Nephron (organoid): ENCODE measurements around the gene SCPEP1.

Experiments
- H3K27ac Mint-ChIP-seq, 3 experiments: 2 replicates each; pipeline ENCODE4 v1.8.0; 2020; ENCODE audit warnings: mixed read lengths in 3 of 3, mild to moderate bottlenecking in 2 of 3, moderate library complexity in 1 of 3
- H3K27me3 Mint-ChIP-seq: 2 replicates; pipeline ENCODE4 v1.8.0; 2021; ENCODE audit warnings: low read depth, mild to moderate bottlenecking, moderate library complexity, mixed read lengths
- H3K36me3 Mint-ChIP-seq: 2 replicates; pipeline ENCODE4 v1.8.0; 2020; ENCODE audit warnings: low read depth, mixed read lengths
- H3K4me1 Mint-ChIP-seq: 2 replicates; pipeline ENCODE4 v1.8.0; 2020; ENCODE audit warnings: mixed read lengths
- H3K4me3 Mint-ChIP-seq, 3 experiments: 2 replicates each; pipeline ENCODE4 v1.8.0; 2020; ENCODE audit warnings: mild to moderate bottlenecking in 3 of 3, mixed read lengths in 3 of 3, moderate library complexity in 2 of 3
- H3K9me3 Mint-ChIP-seq: 2 replicates; pipeline ENCODE4 v1.8.0; 2020; ENCODE audit warnings: mixed read lengths
- CTCF ChIP-seq, 3 experiments: fragments of 200-600 bp; sonication (generic); IDR thresholded peaks; one replicate each; pipeline ENCODE4 v1.5.0; 2021; ENCODE audit warnings: antibody characterized with exemption in 3 of 3; ENCODE audit not compliant: unreplicated experiment in 3 of 3

The SCPEP1 gene

GRCh38 chr17:56939869-56940484, 38.0 kb upstream of the SCPEP1 start:
- Mint-ChIP-seq H3K36me3 (peaks cover 72% of the 10 kb centered on the region), H3K9me3 (no peaks in the 10 kb centered on the region), H3K27ac (no peak overlapping the region), H3K27me3 (no peaks in the 10 kb centered on the region), H3K4me3 (no peak overlapping the region), H3K4me1 (no peaks in the 10 kb centered on the region)
- TF ChIP-seq CTCF (IDR thresholded peaks at IDR 0.05; ENCODE audit: unreplicated experiment in 3 of 3) = peak; percentile 59 to 76 (median 69)

- no peaks in the 10 kb centered on the region for H3K9me3 Mint-ChIP-seq
- no peak for TF ChIP-seq CTCF (IDR thresholded peaks at IDR 0.05; ENCODE audit: unreplicated experiment in 3 of 3)
- no peak overlapping the region for H3K4me3 Mint-ChIP-seq
- H3K36me3 Mint-ChIP-seq = peaks cover 71% of the 10 kb centered on the region
- no peaks in the 10 kb centered on the region for H3K27me3 Mint-ChIP-seq
- no peaks in the 10 kb centered on the region for H3K4me1 Mint-ChIP-seq
- H3K27ac Mint-ChIP-seq = no peak overlapping the region
Measured at GRCh38 chr17:56943505-56944125, 34.3 kb upstream of the SCPEP1 start.

GRCh38 chr17:56945938-56946505, 31.9 kb upstream of the SCPEP1 start:
- Mint-ChIP-seq H3K4me1 (no peaks in the 10 kb centered on the region), H3K27ac (no peak overlapping the region), H3K36me3 (peaks cover 81% of the 10 kb centered on the region), H3K27me3 (no peaks in the 10 kb centered on the region), H3K9me3 (no peaks in the 10 kb centered on the region), H3K4me3 (no peak overlapping the region)
- no peak for TF ChIP-seq CTCF (IDR thresholded peaks at IDR 0.05; ENCODE audit: unreplicated experiment in 3 of 3)

- Mint-ChIP-seq H3K9me3 (no peaks in the 10 kb centered on the region), H3K36me3 (peaks cover 77% of the 10 kb centered on the region), H3K4me1 (no peaks in the 10 kb centered on the region), H3K27me3 (no peaks in the 10 kb centered on the region), H3K27ac (no peak overlapping the region), H3K4me3 (no peak overlapping the region)
- no peak for TF ChIP-seq CTCF (IDR thresholded peaks at IDR 0.05; ENCODE audit: unreplicated experiment in 3 of 3)
Measured at GRCh38 chr17:56947741-56948140, 30.2 kb upstream of the SCPEP1 start.

GRCh38 chr17:56948491-56948890, 29.4 kb upstream of the SCPEP1 start:
- Mint-ChIP-seq H3K4me3 (no peak overlapping the region), H3K27ac (no peak overlapping the region), H3K27me3 (no peaks in the 10 kb centered on the region), H3K9me3 (no peaks in the 10 kb centered on the region), H3K36me3 (peaks cover 74% of the 10 kb centered on the region), H3K4me1 (peaks cover 2% of the 10 kb centered on the region)
- TF ChIP-seq CTCF (IDR thresholded peaks at IDR 0.05; ENCODE audit: unreplicated experiment in 3 of 3) = no peak

GRCh38 chr17:56949595-56949994, 28.3 kb upstream of the SCPEP1 start:
- H3K9me3 Mint-ChIP-seq = no peaks in the 10 kb centered on the region
- no peak overlapping the region for H3K27ac Mint-ChIP-seq
- H3K27me3 Mint-ChIP-seq = no peaks in the 10 kb centered on the region
- H3K4me3 Mint-ChIP-seq = no peak overlapping the region
- H3K4me1 Mint-ChIP-seq = peaks cover 5% of the 10 kb centered on the region
- TF ChIP-seq CTCF (IDR thresholded peaks at IDR 0.05; ENCODE audit: unreplicated experiment in 3 of 3) = no peak
- peaks cover 69% of the 10 kb centered on the region for H3K36me3 Mint-ChIP-seq
